ENCODE results near the gene FLII. TPM values are rescaled to one million over a fixed set of nuclear protein-coding genes. Genes with fewer than 3 reads are reported as not detected.

The FLII gene
- 232 to 268 TPM (median 246 TPM) in 5 replicates for total RNA-seq (2022; extraction: Qiagen RNA extraction)

GRCh38 chr17:18258356-18259038, at the start of gene FLII:
Gene FLII, minus strand, starts transcription at chr17:18258738. Its CDS starts 48 bp downstream, at chr17:18258690.

GRCh38 chr17:18260332-18261145, 2.0 kb upstream of the FLII start, which contains the start of gene MIEF2:
Gene MIEF2, plus strand, starts transcription at chr17:18260662. Its CDS starts 2,059 bp downstream, at chr17:18262721.

GRCh38 chr17:18225121-18225641, 33.4 kb downstream of the FLII start, which contains the start of gene LLGL1:
Gene LLGL1, plus strand, starts transcription at chr17:18225635. Its CDS starts 48 bp downstream, at chr17:18225683.

Other genes with a start within 250 kb of the FLII start
- 18.2 to 31.7 TPM (median 28.6 TPM) in 5 replicates for gene ATPAF2, start 219.6 kb downstream of the FLII start, total RNA-seq (2022; extraction: Qiagen RNA extraction)
- gene GID4, start 219.3 kb downstream of the FLII start, total RNA-seq (2022; extraction: Qiagen RNA extraction): 9.8 to 12.7 TPM (median 11.4 TPM) in 5 replicates
- 47.4 to 59.4 TPM (median 53.7 TPM) in 5 replicates for gene DRG2, start 170.8 kb downstream of the FLII start, total RNA-seq (2022; extraction: Qiagen RNA extraction)
- gene MYO15A, start 150.0 kb downstream of the FLII start, total RNA-seq (2022; extraction: Qiagen RNA extraction): 0.27 to 0.58 TPM (median 0.35 TPM) in 5 replicates
- gene ALKBH5, start 74.9 kb downstream of the FLII start, total RNA-seq (2022; extraction: Qiagen RNA extraction): 47.5 to 59.1 TPM (median 51.3 TPM) in 5 replicates
- 11.9 to 19.7 TPM (median 17.0 TPM) in 5 replicates for gene LLGL1, start 33.1 kb downstream of the FLII start, total RNA-seq (2022; extraction: Qiagen RNA extraction)
- gene MIEF2, start 1.9 kb upstream of the FLII start, total RNA-seq (2022; extraction: Qiagen RNA extraction): 6.4 to 12.9 TPM (median 10.7 TPM) in 5 replicates
- 33.1 to 41.3 TPM (median 36.1 TPM) in 5 replicates for gene TOP3A, start 56.3 kb upstream of the FLII start, total RNA-seq (2022; extraction: Qiagen RNA extraction)
- 14.6 to 17.0 TPM (median 16.6 TPM) in 5 replicates for gene SMCR8, start 56.6 kb upstream of the FLII start, total RNA-seq (2022; extraction: Qiagen RNA extraction)
- 39.0 to 48.9 TPM (median 45.2 TPM) in 5 replicates for gene SHMT1, start 104.8 kb upstream of the FLII start, total RNA-seq (2022; extraction: Qiagen RNA extraction)
- not detected in 5 replicates for gene EVPLL, start 119.0 kb upstream of the FLII start, total RNA-seq (2022; extraction: Qiagen RNA extraction)
- gene LGALS9C, start 218.1 kb upstream of the FLII start, total RNA-seq (2022; extraction: Qiagen RNA extraction): 0.03 TPM in 1 of 5 replicates, not detected in the others

Measured in A549 treated with CORT108297 at 1 μM for 4 hours (cell line).